ENCODE results near the gene KIFC3.

- no peak for TF ChIP-seq POLR2A (IDR thresholded peaks at IDR 0.05)
- TF ChIP-seq CTCF (IDR thresholded peaks at IDR 0.05): no peak
Observed at GRCh38 chr16:57842601-57843000, 40.3 kb upstream of the KIFC3 start.

Data from heart left ventricle (tissue), 13 donors.